Measurements from ENCODE around the gene ATF6B.

GRCh38 chr6:32117461-32117860, 10.6 kb downstream of the ATF6B start:
- TF ChIP-seq CTCF (IDR thresholded peaks at IDR 0.05) (no peak), POLR2A (IDR thresholded peaks at IDR 0.05) (no peak), EP300 (IDR thresholded peaks at IDR 0.05) (no peak)
